HG03442 (cell line): ENCODE data around the gene HMG20A.

Experiments
- ATAC-seq: cut with Tn5 transposase; IDR thresholded peaks from one replicate; pipeline ENCODE4 v1.9.1; 2021; ENCODE audit warnings: mild to moderate bottlenecking, moderate library complexity; ENCODE audit not compliant: unreplicated experiment

Gene HMG20A

DNA sequence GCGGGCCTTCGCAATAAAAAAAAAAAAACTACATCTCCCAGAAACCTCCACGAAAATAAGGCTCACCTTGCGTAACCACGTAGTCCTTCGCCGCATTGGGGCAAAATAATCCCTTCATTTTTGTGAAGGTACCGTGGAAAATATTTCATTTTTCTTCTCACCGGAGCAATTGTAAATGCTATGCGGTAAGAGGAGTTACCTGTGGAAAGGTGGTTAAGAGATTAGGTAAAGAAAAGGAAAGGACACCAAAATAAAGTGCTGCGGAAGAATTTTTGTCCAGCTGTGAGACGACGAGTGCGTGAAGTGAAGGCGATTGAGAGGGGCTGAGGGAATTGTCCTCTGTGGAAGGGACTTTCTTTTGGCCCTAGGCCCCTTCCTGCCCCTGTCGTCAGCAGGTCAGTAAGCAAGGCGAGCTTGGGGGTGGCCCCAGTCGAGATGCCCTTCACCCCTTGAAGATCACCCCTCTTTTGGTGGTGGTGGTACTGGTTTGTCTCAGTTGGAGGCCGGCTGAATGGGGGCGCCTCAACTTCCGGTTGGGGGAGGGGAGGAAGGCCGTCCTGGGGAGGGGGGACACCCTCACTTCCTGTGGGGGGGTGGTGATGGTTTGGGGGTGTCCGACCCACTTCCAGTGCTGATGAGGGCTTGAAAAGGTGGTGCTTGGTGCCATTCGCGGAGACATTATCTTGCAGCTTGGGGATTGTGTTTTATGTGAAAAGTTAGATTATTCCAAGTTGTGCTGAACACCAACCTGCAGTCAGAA is at the start of gene HMG20A:
Gene HMG20A (plus strand): TSS at position 279 of the 760 bp plus-strand sequence. CDS start 37,520 bp downstream, outside the sequence.
- ATAC-seq: peak; percentile 25

- ATAC-seq: no peak
Measured at GRCh38 chr15:77371850-77372563, 48.7 kb upstream of the HMG20A start.

DNA sequence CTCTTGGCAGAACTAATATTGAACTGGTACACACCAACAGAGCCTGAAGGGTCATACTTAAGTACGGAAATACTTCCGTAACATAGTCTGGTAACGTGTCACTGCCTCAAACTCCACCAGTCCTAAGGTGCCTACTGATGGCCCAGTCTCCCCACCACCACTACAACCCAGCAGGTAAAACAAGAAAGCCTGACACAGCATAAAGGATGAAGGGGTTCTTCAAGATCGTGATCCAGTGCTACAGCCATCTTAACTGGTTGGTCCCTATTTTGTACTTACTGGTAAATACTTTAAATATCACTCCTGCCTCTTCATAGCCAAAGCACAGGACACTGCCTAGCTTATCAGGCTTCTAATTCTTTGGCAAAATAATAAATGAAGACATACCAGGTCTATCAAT is 47.2 kb upstream of the HMG20A start:
- no peak for ATAC-seq

GRCh38 chr15:77375133-77375532 is 45.6 kb upstream of the HMG20A start:
- ATAC-seq: no peak

- no peak for ATAC-seq
Measured at GRCh38 chr15:77376770-77377169, 43.9 kb upstream of the HMG20A start.

GRCh38 chr15:77380033-77380432 is 40.7 kb upstream of the HMG20A start:
- no peak for ATAC-seq

DNA sequence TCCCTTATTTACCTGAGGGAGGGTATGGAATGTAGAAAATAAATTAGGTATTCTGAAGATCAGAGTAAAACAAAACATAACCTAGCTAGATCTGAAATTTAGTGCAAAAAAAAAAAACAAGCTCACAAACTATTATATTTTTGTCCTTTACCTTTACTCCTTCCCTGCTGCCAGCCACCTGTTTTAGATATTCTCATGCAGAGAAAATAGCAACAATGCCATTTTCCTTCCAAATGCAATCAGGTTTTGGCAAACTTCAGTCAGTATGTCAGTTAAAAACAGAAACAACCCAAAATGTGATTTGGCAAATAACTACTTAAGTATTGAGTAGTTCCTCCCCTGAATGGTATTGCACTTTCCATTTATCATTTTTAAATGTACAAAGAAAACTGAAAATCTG is 36.6 kb upstream of the HMG20A start:
- no peak for ATAC-seq

DNA sequence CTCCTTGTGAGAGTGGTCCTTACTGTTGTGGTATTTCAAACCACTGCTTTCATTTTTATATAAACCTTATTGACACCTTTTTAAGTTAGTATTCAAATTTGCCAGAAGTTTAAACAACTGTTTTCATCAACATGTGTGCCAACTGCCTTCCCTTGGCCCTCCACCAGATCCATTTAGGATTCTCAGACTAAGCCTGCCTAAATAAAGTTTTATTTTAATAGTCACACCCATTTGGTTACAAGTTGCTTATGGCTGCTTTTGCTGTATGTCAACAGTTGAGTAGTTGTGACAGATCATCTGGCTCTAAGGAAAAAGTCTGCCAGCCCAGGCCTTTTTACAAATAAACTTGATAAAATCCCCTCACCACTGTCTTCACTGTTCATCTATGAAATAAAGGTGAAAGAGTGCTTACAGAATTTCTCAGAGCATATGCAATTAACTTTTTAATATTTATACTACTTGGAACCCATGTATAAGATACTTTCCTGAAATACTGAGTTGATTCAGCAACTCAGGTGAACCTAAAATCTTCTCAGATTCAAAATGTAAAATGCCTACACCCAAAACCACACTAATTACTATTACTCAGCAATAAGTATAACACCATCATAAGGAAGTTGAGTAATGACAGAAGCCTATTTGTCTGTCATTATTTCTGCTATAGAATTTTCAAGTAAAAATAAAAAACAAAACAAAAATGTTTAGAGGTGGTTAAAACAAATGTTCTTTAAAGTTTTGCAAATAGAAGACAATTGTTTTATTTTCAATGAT is 35.9 kb upstream of the HMG20A start:
- no peak for ATAC-seq

GRCh38 chr15:77386626-77387025 is 34.1 kb upstream of the HMG20A start:
- no peak for ATAC-seq

GRCh38 chr15:77387365-77388105 is 33.2 kb upstream of the HMG20A start:
- no peak for ATAC-seq

- no peak for ATAC-seq
Measured at GRCh38 chr15:77391372-77391951, 29.2 kb upstream of the HMG20A start.

DNA sequence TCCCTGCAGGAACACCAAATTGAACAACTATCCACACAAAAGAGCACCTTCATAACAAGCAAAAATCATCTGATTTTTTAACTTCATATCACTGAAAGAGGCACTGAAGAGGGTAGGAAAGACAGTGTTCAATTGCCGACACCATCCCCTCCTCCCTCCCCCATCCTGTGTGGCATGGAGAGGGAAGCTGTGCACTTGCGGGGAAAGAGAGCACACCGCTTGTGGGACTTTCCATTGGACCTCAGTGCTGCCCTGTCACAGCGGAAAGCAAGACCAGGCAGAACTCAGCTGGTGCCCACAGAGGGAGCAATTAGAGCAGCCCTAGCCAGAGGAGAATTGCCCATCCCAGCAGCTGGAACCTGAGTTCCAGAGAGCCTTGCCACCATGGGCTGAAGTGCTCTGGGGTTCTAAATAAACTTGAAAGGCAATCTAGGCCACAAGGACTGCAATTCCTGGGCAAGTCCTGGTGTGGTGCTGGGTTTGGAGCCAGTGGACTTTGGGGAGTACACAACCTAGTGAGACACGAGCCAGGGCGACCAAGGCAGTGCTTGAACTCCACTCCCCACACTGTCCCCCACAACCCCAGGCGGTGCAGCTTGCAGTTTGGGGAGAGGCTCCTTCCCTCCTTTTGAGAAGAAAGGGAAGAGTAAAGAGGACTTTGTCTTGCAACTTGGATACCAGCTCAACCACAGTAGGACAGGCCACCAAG is 27.8 kb upstream of the HMG20A start:
- no peak for ATAC-seq

DNA sequence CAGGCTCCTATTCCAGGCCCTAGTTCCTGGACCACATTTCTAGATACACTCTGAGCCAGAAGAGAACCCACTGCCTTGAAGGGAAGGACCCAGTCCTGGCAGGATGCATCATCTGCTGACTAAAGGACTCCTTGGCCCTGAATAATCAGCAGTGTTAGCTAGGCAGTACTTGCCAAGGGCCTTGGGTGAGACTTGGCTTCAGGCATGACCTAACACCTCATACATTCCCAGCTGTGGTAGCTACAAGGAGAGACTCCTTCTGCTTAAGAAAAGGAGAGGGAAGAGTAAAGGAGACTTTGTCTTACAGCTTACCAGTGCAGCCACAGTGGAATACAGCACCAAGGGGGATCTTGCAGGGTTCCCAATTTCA is 27.2 kb upstream of the HMG20A start:
- ATAC-seq: no peak

DNA sequence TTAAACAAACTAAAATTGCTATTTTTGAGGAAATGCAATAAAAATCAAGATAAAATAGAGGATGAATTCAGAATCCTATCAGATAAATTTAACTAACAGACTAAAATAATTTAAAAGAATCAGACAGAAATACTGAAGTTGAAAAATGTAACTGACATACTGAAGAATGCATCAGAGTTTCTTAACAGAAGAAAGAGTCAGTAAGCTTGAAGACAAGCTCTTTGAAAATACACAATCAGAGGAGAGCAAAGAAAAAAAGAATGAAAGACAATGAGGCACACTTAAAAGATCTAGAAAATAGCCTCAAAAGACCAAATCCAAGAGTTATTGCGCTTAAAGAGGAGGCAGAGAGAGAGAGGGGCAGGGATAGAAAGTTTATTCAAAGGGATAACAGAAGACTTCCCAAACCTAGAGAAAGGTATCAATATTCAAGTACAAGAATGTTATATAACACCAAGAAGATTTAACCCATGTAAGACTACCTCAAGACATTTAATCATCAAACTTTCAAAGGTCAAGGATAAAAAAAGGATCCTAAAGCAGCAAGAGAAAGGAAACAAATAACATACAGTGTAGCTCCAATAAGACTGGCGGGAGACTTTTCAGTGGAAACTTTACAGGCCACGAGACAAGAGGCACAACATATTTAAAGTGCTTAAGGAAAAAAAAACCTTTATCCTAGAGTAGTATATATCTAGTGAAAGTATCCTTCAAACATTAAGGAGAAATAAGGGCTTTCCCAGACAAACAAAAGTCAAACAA is 25.5 kb upstream of the HMG20A start:
- no peak for ATAC-seq

DNA sequence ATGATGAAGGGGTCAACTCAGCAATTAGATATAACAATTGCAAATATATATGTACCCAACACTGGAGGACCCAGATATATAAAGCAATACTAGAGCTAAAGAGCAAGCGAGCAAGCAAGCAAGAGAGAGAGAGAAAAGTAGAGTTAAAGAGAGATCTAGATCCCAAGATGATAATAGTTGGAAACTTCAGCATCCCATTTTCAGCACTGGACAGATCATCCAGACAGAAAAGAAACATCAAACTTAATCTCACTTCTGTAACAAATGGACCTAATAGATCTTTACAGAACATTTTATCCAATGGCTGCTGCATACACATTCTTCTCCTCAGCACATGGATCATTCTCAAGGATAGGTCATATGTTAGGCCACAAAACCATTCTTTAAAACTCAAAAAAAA is 24.0 kb upstream of the HMG20A start:
- no peak for ATAC-seq

GRCh38 chr15:77398927-77399326 is 21.8 kb upstream of the HMG20A start:
- no peak for ATAC-seq

- ATAC-seq: no peak
Measured at GRCh38 chr15:77400258-77400657, 20.4 kb upstream of the HMG20A start.

DNA sequence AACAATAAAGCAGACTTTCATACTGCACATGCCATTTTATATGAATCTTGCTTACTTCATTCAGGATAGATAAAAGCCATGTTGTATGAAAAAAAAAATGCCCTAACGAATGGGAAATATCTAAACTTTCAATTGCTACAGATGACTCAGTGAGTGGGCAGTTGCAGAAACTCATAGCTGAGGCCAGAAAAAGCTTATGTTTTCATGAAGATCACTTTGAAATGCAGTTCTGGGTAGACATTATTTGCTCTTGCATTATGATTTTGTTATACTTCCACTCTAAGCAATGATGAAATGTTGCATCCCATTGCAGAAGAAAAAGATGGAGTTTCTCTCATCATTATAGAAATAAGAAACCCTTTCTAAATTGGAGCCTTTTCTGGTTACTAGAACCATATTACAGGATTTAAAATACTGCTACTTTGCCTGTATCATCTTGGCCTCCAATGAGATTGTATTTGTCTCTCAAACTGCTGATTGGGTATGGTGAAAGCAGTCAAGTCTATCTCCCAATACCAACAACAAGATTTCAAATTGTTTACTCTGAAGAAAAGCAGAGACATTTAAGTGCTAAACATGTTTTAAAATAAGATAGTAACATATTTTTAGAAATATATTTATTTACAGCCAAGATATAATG is 17.8 kb upstream of the HMG20A start:
- ATAC-seq: no peak
